T1000 (cell line): ENCODE measurements around the gene GIPC2.
"Not testable (repeated sequence)": the region's sequence is repeated elsewhere in the genome, so short reads cannot be mapped to it uniquely, and the experiment has no call there.

Source experiments
- DNase-seq: peaks from one replicate; lab custom pipeline; 2025; ENCODE audit warnings: mixed read lengths; lab: John Stamatoyannopoulos, UW

Gene GIPC2

GRCh38 chr1:78068681-78069283 lies 23.0 kb downstream of the GIPC2 start:
- no peak for DNase-seq

GRCh38 chr1:78069784-78070183 lies 24.0 kb downstream of the GIPC2 start:
- no peak for DNase-seq

GRCh38 chr1:78070210-78070609 lies 24.4 kb downstream of the GIPC2 start:
- DNase-seq: no peak

- peak; percentile 6 for DNase-seq
Measured at GRCh38 chr1:78070758-78071157, 25.0 kb downstream of the GIPC2 start.

- no peak for DNase-seq
Measured at GRCh38 chr1:78071696-78072095, 25.9 kb downstream of the GIPC2 start.

- no peak for DNase-seq
Measured at GRCh38 chr1:78072216-78072615, 26.4 kb downstream of the GIPC2 start.

- no peak for DNase-seq
Measured at GRCh38 chr1:78073441-78073840, 27.7 kb downstream of the GIPC2 start.

- DNase-seq: no peak
Measured at GRCh38 chr1:78075621-78076020, 29.9 kb downstream of the GIPC2 start.

- no peak for DNase-seq
Measured at GRCh38 chr1:78078358-78078757, 32.6 kb downstream of the GIPC2 start.

- DNase-seq: no peak
Measured at GRCh38 chr1:78079580-78079979, 33.8 kb downstream of the GIPC2 start.

- DNase-seq: no peak
Measured at GRCh38 chr1:78080767-78081166, 35.0 kb downstream of the GIPC2 start.

GRCh38 chr1:78081980-78082860 lies 36.5 kb downstream of the GIPC2 start:
- DNase-seq: no peak

- not testable (repeated sequence) for DNase-seq
Measured at GRCh38 chr1:78084639-78085038, 38.9 kb downstream of the GIPC2 start.

- DNase-seq: no peak
Measured at GRCh38 chr1:78086697-78087096, 40.9 kb downstream of the GIPC2 start.

- DNase-seq: no peak
Measured at GRCh38 chr1:78088015-78088414, 42.2 kb downstream of the GIPC2 start.

- DNase-seq: no peak
Measured at GRCh38 chr1:78088486-78088885, 42.7 kb downstream of the GIPC2 start.

- no peak for DNase-seq
Measured at GRCh38 chr1:78089010-78089409, 43.2 kb downstream of the GIPC2 start.

- no peak for DNase-seq
Measured at GRCh38 chr1:78090472-78091133, 44.8 kb downstream of the GIPC2 start.

- no peak for DNase-seq
Measured at GRCh38 chr1:78091215-78091813, 45.5 kb downstream of the GIPC2 start.

- no peak for DNase-seq
Measured at GRCh38 chr1:78091886-78092285, 46.1 kb downstream of the GIPC2 start.

- peak; percentile 13 for DNase-seq
Measured at GRCh38 chr1:78092643-78093042, 46.9 kb downstream of the GIPC2 start.

GRCh38 chr1:78093560-78093959 lies 47.8 kb downstream of the GIPC2 start:
- DNase-seq: no peak

GRCh38 chr1:78094639-78095038 lies 48.9 kb downstream of the GIPC2 start:
- no peak for DNase-seq
